CD14-positive monocyte (primary cell): Measurements from ENCODE around the gene RFPL1. TPM values are rescaled to one million over a fixed set of nuclear protein-coding genes. Genes with fewer than 3 reads are reported as not detected.

Experiments used
- DNase-seq, 3 donors: peaks; one replicate each; pipeline ENCODE4 v3.0.0-alpha.2; 2011 to 2022
- H2AFZ ChIP-seq: 2 replicates; pipeline ENCODE4 v1.6.0; 2012; ENCODE audit warnings: mild to moderate bottlenecking, low read depth, low read length, inconsistent platforms; ENCODE audit not compliant: insufficient read depth, poor library complexity, severe bottlenecking
- H3K27ac ChIP-seq, 2 donors: 1 replicate in 1 of 2; 2 replicates in 1 of 2; pipeline ENCODE4 v1.5.1; 2012 to 2013; ENCODE audit warnings: low read length in 2 of 2, control low read depth in 1 of 2, inconsistent platforms in 1 of 2, low read depth in 1 of 2, mild to moderate bottlenecking in 1 of 2
- H3K27me3 ChIP-seq, 2 donors: one replicate each; pipeline versions ENCODE4 v1.6.0 to v1.6.1; 2011 to 2013; ENCODE audit warnings: low read length in 2 of 2; ENCODE audit not compliant: control insufficient read depth in 2 of 2, insufficient read depth in 2 of 2
- H3K36me3 ChIP-seq, 2 donors: replicated peaks in 1 of 2; 1 replicate in 1 of 2; 2 replicates in 1 of 2; pipeline versions ENCODE4 v1.5.1 to v1.6.1; 2012 to 2013; ENCODE audit warnings: low read length in 2 of 2, control low read depth in 1 of 2, inconsistent platforms in 1 of 2, mild to moderate bottlenecking in 1 of 2; ENCODE audit not compliant: insufficient read depth in 2 of 2, control insufficient read depth in 1 of 2
- H3K4me1 ChIP-seq, 2 donors: 1 replicate in 1 of 2; 2 replicates in 1 of 2; pipeline versions ENCODE4 v1.5.1 to v1.6.1; 2012 to 2013; ENCODE audit warnings: low read length in 2 of 2, control low read depth in 1 of 2, inconsistent platforms in 1 of 2, mild to moderate bottlenecking in 1 of 2, moderate library complexity in 1 of 2; ENCODE audit not compliant: insufficient read depth in 2 of 2, control insufficient read depth in 1 of 2
- H3K4me2 ChIP-seq: replicated peaks from 2 replicates; pipeline ENCODE3; 2012; ENCODE audit warnings: low read length, moderate library complexity, mild to moderate bottlenecking; ENCODE audit not compliant: poor library complexity, severe bottlenecking; ENCODE audit errors: extremely low read depth
- H3K4me3 ChIP-seq, 3 experiments: fragments of 200-600 bp in 1 of 3; sonication (generic) in 1 of 3; replicated peaks in 1 of 3; 1 replicate in 2 of 3; 2 replicates in 1 of 3; pipeline ENCODE4 v1.5.1; 2011 to 2013; ENCODE audit warnings: low read length in 3 of 3, mild to moderate bottlenecking in 3 of 3, control low read depth in 2 of 3, low read depth in 2 of 3, inconsistent platforms in 1 of 3, moderate library complexity in 1 of 3
- H3K79me2 ChIP-seq: 2 replicates; pipeline ENCODE4 v1.6.0; 2012; ENCODE audit warnings: mild to moderate bottlenecking, control low read depth, inconsistent platforms, low read length, moderate library complexity; ENCODE audit not compliant: insufficient read depth
- H3K9ac ChIP-seq: 2 replicates; pipeline ENCODE4 v1.6.0; 2017; ENCODE audit warnings: low read length, mild to moderate bottlenecking; ENCODE audit not compliant: insufficient read depth, poor library complexity, severe bottlenecking
- H3K9me3 ChIP-seq, 2 donors: replicated peaks in 1 of 2; 1 replicate in 1 of 2; 2 replicates in 1 of 2; pipeline versions ENCODE4 v1.5.1 to v1.6.1; 2012 to 2013; ENCODE audit warnings: low read length in 2 of 2, control low read depth in 1 of 2; ENCODE audit not compliant: control insufficient read depth in 1 of 2, insufficient read depth in 1 of 2
- H4K20me1 ChIP-seq: 2 replicates; pipeline ENCODE4 v1.6.0; 2012; ENCODE audit warnings: mild to moderate bottlenecking, low read length, control low read depth, moderate library complexity; ENCODE audit not compliant: insufficient read depth
- H3K27ac Mint-ChIP-seq, 7 donors: one replicate each; pipeline ENCODE4 v1.8.0; 2020; ENCODE audit warnings: mild to moderate bottlenecking in 7 of 7, mixed read lengths in 7 of 7, moderate library complexity in 6 of 7, inconsistent platforms in 2 of 7
- H3K27me3 Mint-ChIP-seq, 3 donors: one replicate each; pipeline ENCODE4 v1.8.0; 2021 to 2022; ENCODE audit warnings: low read depth in 3 of 3, mild to moderate bottlenecking in 3 of 3, mixed read lengths in 3 of 3, moderate library complexity in 3 of 3, inconsistent platforms in 1 of 3
- H3K36me3 Mint-ChIP-seq, 2 donors: one replicate each; pipeline ENCODE4 v1.8.0; 2020; ENCODE audit warnings: mixed read lengths in 2 of 2, inconsistent platforms in 1 of 2, mild to moderate bottlenecking in 1 of 2
- H3K4me1 Mint-ChIP-seq: one replicate; pipeline ENCODE4 v1.8.0; 2020; ENCODE audit warnings: mild to moderate bottlenecking, mixed read lengths
- H3K4me3 Mint-ChIP-seq, 2 donors: one replicate each; pipeline ENCODE4 v1.8.0; 2020; ENCODE audit warnings: mild to moderate bottlenecking in 2 of 2, mixed read lengths in 2 of 2, moderate library complexity in 1 of 2
- H3K9me3 Mint-ChIP-seq, 7 donors: one replicate each; pipeline ENCODE4 v1.8.0; 2020 to 2022; ENCODE audit warnings: mixed read lengths in 7 of 7, mild to moderate bottlenecking in 6 of 7, moderate library complexity in 6 of 7, inconsistent platforms in 2 of 7
- WGBS: methylation state at CpG from one replicate; pipeline ENCODE4 v1.1.5; 2013; ENCODE audit warnings: missing lambda C conversion rate; ENCODE audit not compliant: insufficient coverage; 5-methylcytosine and 5-hydroxymethylcytosine counted together
- intact Hi-C, 2 donors: fragments of 100-400 bp; cut with micrococcal nuclease; formaldehyde crosslinking; loops; one replicate each; pipeline versions ENCODE4 v1.15.0 to v1.15.1; 2023
- polyA plus RNA-seq, 3 donors: library from polyadenylated mRNA; depleted of rRNA in 1 of 3; unstranded in 2 of 3; stranded (reverse) in 1 of 3; fragments of 300-500 nt in 2 of 3; fragments of >200 nt in 1 of 3; fragmentation: Illumina TruSeq in 2 of 3; gene quantifications; 1 replicate in 2 of 3; 2 replicates in 1 of 3; pipeline ENCODE4 v1.2.3, GENCODE V29; 2012 to 2021
- TF ChIP-seq, protein P1 (sequence below): fragments of 200-600 bp; IDR thresholded peaks from one replicate; pipeline ENCODE4 v1.8.0; 2022; ENCODE audit warnings: antibody characterized with exemption, mild to moderate bottlenecking

RFPL1 gene
- polyA plus RNA-seq, 3 donors = 0.20 TPM; not detected in 2

DNA sequence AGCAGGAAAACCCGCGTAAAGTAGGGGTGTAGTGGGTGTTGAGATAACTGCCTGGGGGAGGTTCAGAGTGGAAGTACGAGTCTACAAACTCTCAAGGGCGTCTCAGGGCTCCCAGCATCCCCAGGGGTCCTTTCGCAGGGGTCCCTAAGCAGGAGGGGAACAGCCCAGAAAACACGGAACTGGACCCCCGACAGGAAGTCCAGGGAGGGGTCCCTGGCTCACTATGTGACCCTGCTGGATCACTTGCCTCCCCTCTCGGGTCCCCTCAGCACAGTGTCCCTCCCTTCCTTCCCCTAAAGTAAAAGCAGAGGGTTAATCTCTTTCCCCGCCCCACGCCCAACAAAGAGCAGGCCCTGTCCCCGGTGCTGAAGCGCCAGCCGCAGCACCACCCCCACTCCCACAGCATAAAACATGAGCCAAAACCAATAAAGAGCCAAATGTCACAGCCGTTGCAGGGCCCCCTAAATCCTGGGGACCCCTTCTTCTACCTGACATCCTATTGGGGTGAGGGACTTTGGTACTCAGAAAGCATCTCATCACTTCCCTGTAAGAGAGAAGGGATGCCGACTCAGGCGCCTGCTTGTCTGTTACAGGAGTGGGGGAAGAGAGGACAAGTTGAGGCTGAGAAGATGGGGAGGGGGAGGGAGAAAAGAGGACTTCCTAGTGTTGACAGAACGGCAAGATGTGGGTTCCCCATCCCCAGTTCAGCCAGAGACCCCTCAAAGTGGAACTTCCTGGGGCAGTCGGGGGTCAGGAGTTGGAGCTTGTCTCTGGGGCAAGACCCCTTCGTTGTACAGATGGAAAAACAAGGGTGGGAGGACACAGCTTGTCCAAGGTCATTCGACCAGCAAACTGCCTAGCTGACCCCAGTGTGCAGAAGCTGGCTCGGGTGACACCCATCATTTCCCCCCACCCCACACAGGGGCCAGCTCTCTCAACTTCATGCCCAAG, 40.2 kb downstream of the RFPL1 start:
- peaks cover 0 to 16% (median 6%) of the 10 kb centered on the region in 7 donors for H3K9me3 Mint-ChIP-seq
- no peaks in the 10 kb centered on the region for H3K79me2 ChIP-seq
- no peaks in the 10 kb centered on the region for H3K36me3 ChIP-seq
- H3K27ac Mint-ChIP-seq = no peak overlapping the region
- no peak overlapping the region for H2AFZ ChIP-seq
- no peak for DNase-seq
- peaks cover 21% of the 10 kb centered on the region for H4K20me1 ChIP-seq
- H3K4me1 Mint-ChIP-seq = peaks cover 34% of the 10 kb centered on the region
- H3K36me3 Mint-ChIP-seq = peaks cover 2 to 6% of the 10 kb centered on the region in 2 donors
- H3K4me2 ChIP-seq = no peak overlapping the region
- peaks cover 15 to 39% of the 10 kb centered on the region in 2 donors for H3K27me3 ChIP-seq
- TF ChIP-seq, protein P1, sequence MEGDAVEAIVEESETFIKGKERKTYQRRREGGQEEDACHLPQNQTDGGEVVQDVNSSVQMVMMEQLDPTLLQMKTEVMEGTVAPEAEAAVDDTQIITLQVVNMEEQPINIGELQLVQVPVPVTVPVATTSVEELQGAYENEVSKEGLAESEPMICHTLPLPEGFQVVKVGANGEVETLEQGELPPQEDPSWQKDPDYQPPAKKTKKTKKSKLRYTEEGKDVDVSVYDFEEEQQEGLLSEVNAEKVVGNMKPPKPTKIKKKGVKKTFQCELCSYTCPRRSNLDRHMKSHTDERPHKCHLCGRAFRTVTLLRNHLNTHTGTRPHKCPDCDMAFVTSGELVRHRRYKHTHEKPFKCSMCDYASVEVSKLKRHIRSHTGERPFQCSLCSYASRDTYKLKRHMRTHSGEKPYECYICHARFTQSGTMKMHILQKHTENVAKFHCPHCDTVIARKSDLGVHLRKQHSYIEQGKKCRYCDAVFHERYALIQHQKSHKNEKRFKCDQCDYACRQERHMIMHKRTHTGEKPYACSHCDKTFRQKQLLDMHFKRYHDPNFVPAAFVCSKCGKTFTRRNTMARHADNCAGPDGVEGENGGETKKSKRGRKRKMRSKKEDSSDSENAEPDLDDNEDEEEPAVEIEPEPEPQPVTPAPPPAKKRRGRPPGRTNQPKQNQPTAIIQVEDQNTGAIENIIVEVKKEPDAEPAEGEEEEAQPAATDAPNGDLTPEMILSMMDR = no peak
- WGBS = 13% methylated on average over 13 of the region's 21 CpGs
- H3K4me3 ChIP-seq = no peak overlapping the region
- H3K4me1 ChIP-seq = peaks cover 22 to 46% of the 10 kb centered on the region in 2 donors
- no peak overlapping the region for H3K9ac ChIP-seq
- intact Hi-C loops = no loop called here
- peaks cover 0 to 17% of the 10 kb centered on the region in 2 donors for H3K9me3 ChIP-seq
- H3K27ac ChIP-seq = no peak overlapping the region
- H3K27me3 Mint-ChIP-seq = peaks cover 41 to 62% (median 45%) of the 10 kb centered on the region in 3 donors
- H3K4me3 Mint-ChIP-seq = peak overlapping the region in 1 of 2 donors; percentile 88

GRCh38 chr22:29479417-29480261, 41.3 kb downstream of the RFPL1 start, which contains the start of gene NEFH:
TSS of gene NEFH (plus strand) at chr22:29480218. CDS start at chr22:29480263, 45 bp downstream.
- no peak within 1 kb of the TSS for H3K9ac ChIP-seq
- H3K4me3 ChIP-seq = peak within 1 kb of the TSS in 1 of 3 experiments; percentile 61
- TF ChIP-seq, protein P1 = no peak
- peaks cover 0 to 16% (median 6%) of the 10 kb centered on the region in 7 donors for H3K9me3 Mint-ChIP-seq
- H3K27ac ChIP-seq = no peak within 1 kb of the TSS
- H3K27ac Mint-ChIP-seq = peak within 1 kb of the TSS in 1 of 7 donors; percentile 33
- peaks cover 21% of the 10 kb centered on the region for H4K20me1 ChIP-seq
- peak within 1 kb of the TSS; percentile 66 to 88 for H3K4me3 Mint-ChIP-seq
- peak within 1 kb of the TSS; percentile 69 for H3K4me2 ChIP-seq
- H3K36me3 Mint-ChIP-seq = peaks cover 2 to 6% of the 10 kb centered on the region in 2 donors
- peaks cover 34% of the 10 kb centered on the region for H3K4me1 Mint-ChIP-seq
- 11% methylated on average over 41 of the region's 48 CpGs for WGBS
- H3K27me3 Mint-ChIP-seq = peaks cover 39 to 62% (median 45%) of the 10 kb centered on the region in 3 donors
- no peaks in the 10 kb centered on the region for H3K36me3 ChIP-seq
- intact Hi-C loops = no loop called here
- H3K79me2 ChIP-seq = no peaks in the 10 kb centered on the region
- peaks cover 15 to 39% of the 10 kb centered on the region in 2 donors for H3K27me3 ChIP-seq
- peaks cover 0 to 17% of the 10 kb centered on the region in 2 donors for H3K9me3 ChIP-seq
- DNase-seq = no peak
- H3K4me1 ChIP-seq = peaks cover 22 to 46% of the 10 kb centered on the region in 2 donors
- peak within 1 kb of the TSS; percentile 59 for H2AFZ ChIP-seq
